Measurements from ENCODE around the gene ATP9A. TPM values are rescaled to one million over a fixed set of nuclear protein-coding genes. Genes with fewer than 3 reads are reported as not detected.

Gene ATP9A
- total RNA-seq, 1 experiment from 2014 or later, result 16.8 TPM

DNA sequence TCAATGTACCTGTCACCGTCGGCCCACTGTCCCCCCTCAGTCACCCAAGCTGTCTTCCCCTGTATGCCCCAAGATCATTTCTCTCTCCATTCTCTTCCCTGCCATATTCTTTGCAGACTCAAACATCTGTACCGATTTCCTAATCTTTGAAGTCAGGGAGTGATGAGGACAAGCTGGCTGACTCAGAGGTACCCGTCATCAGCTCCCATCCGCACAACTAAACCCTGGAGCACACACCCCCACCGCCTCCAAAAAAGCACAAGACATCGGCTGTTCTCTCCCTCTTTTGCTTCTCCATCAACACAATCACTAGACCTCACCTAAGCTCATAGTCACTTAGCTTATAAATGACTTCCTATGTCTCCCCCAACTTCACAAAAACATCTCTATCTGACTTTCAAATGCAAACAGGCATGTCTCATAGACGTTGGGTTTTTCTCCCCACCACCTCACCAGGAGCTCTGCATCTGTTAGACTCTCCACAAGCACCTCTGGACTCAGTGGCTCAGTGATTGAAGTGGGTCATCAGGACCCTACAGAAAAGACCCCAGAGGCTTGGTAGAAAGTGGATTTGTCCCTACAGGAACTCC lies 214.2 kb downstream of the ATP9A start:
- Histone ChIP-seq H2AFZ (ENCODE audit: low read depth, low read length, poor library complexity, severe bottlenecking) (no peak overlapping the region), H3K27me3 (ENCODE audit: insufficient read depth, low read length) (no peaks in the 10 kb centered on the region), H3K4me1 (ENCODE audit: control insufficient read depth in 1 of 2, insufficient read depth in 2 of 2, low read length in 2 of 2) (no peaks in the 10 kb centered on the region), H3K79me2 (ENCODE audit: insufficient read depth, low read length) (no peaks in the 10 kb centered on the region), H3K36me3 (ENCODE audit: control insufficient read depth in 1 of 2, insufficient read depth in 2 of 2, low read length in 2 of 2) (no peaks in the 10 kb centered on the region), H3K9me3 (ENCODE audit: control insufficient read depth in 1 of 2, insufficient read depth in 1 of 2, low read depth in 1 of 2, low read length in 2 of 2) (no peaks in the 10 kb centered on the region), H3K4me3 (replicated peaks in 1 of 2; ENCODE audit: low read depth in 1 of 2, low read length in 2 of 2) (no peak overlapping the region), H3K9ac (ENCODE audit: low read length) (no peak overlapping the region), H3K4me2 (ENCODE audit: low read length) (no peak overlapping the region), H3K9me2 (ENCODE audit: insufficient read depth) (no peaks in the 10 kb centered on the region), H3K27ac (ENCODE audit: low read depth, low read length) (no peak overlapping the region), H4K20me1 (ENCODE audit: insufficient read depth) (no peaks in the 10 kb centered on the region)
- POLR2A ChIA-PET, result interaction anchor here (1.0 kb wide), 1 partner anchor 8 kb away, joined by 3 read pairs; no protein-coding TSS in a partner anchor
- RAD21 ChIA-PET (ENCODE audit: low non-redundant PET in 1 of 2, low total read pairs in 2 of 2, uncharacterized antibody in 2 of 2, unreplicated experiment in 2 of 2), result no interaction called here
- DNase-seq (ENCODE audit: low read depth, low spot score) (no peak), ATAC-seq (no peak)
- TF ChIP-seq, protein P1, sequence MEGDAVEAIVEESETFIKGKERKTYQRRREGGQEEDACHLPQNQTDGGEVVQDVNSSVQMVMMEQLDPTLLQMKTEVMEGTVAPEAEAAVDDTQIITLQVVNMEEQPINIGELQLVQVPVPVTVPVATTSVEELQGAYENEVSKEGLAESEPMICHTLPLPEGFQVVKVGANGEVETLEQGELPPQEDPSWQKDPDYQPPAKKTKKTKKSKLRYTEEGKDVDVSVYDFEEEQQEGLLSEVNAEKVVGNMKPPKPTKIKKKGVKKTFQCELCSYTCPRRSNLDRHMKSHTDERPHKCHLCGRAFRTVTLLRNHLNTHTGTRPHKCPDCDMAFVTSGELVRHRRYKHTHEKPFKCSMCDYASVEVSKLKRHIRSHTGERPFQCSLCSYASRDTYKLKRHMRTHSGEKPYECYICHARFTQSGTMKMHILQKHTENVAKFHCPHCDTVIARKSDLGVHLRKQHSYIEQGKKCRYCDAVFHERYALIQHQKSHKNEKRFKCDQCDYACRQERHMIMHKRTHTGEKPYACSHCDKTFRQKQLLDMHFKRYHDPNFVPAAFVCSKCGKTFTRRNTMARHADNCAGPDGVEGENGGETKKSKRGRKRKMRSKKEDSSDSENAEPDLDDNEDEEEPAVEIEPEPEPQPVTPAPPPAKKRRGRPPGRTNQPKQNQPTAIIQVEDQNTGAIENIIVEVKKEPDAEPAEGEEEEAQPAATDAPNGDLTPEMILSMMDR (IDR thresholded peaks at IDR 0.05 in 2 of 3, conservative IDR thresholded peaks at IDR 0.05 in 1 of 3; ENCODE audit: borderline replicate concordance in 1 of 3, insufficient read depth in 1 of 3, low read depth in 2 of 3, low read length in 2 of 3), result no peak
- TF ChIP-seq SIN3A (IDR thresholded peaks at IDR 0.05; ENCODE audit: low read depth) (no peak), POLR2AphosphoS5 (IDR thresholded peaks at IDR 0.05; ENCODE audit: low read depth, low read length) (no peak), EZH2 (IDR thresholded peaks at IDR 0.05) (no peak)
- TF ChIP-seq, protein P2, sequence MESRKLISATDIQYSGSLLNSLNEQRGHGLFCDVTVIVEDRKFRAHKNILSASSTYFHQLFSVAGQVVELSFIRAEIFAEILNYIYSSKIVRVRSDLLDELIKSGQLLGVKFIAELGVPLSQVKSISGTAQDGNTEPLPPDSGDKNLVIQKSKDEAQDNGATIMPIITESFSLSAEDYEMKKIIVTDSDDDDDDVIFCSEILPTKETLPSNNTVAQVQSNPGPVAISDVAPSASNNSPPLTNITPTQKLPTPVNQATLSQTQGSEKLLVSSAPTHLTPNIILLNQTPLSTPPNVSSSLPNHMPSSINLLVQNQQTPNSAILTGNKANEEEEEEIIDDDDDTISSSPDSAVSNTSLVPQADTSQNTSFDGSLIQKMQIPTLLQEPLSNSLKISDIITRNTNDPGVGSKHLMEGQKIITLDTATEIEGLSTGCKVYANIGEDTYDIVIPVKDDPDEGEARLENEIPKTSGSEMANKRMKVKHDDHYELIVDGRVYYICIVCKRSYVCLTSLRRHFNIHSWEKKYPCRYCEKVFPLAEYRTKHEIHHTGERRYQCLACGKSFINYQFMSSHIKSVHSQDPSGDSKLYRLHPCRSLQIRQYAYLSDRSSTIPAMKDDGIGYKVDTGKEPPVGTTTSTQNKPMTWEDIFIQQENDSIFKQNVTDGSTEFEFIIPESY (IDR thresholded peaks at IDR 0.05; ENCODE audit: extremely low read depth, insufficient replicate concordance, low read length), result no peak
- intact Hi-C loops (cut with micrococcal nuclease), result no loop called here
- CTCF ChIA-PET, result interaction anchor here (1.0 kb wide), 1 partner anchor 11 kb away, joined by 3 read pairs; the partner anchor contains the start of gene NFATC2
- no TSS peak for BruUV-seq (replicated peaks)

Data from HCT116 (cell line).